Neural crest cell (in vitro differentiated cells): ENCODE measurements around the gene CDH12. TPM values are rescaled to one million over a fixed set of nuclear protein-coding genes. Genes with fewer than 3 reads are reported as not detected.

Source experiments
- DNase-seq: peaks from one replicate; pipeline ENCODE4 v3.0.0; 2021; ENCODE audit warnings: low read depth, mixed read lengths, low spot score
- H3K27ac Mint-ChIP-seq: one replicate; pipeline ENCODE4 v1.8.0; 2021; ENCODE audit warnings: mild to moderate bottlenecking, mixed read lengths; ENCODE audit not compliant: unreplicated experiment
- H3K27me3 Mint-ChIP-seq: 2 replicates; pipeline ENCODE4 v1.8.0; 2021; ENCODE audit warnings: low read depth, mild to moderate bottlenecking, mixed read lengths
- H3K36me3 Mint-ChIP-seq: 2 replicates; pipeline ENCODE4 v1.8.0; 2021; ENCODE audit warnings: low read depth, mild to moderate bottlenecking, mixed read lengths
- H3K4me1 Mint-ChIP-seq: 2 replicates; pipeline ENCODE4 v1.8.0; 2021; ENCODE audit warnings: mixed read lengths
- H3K4me3 Mint-ChIP-seq: one replicate; pipeline ENCODE4 v1.8.0; 2021; ENCODE audit warnings: mild to moderate bottlenecking, mixed read lengths
- H3K9me3 Mint-ChIP-seq: 2 replicates; pipeline ENCODE4 v1.8.0; 2021; ENCODE audit warnings: mixed read lengths
- CTCF ChIP-seq: fragments of 200-600 bp; sonication (generic); conservative IDR thresholded peaks from 2 replicates; pipeline ENCODE4 v1.5.0; 2021; ENCODE audit warnings: antibody characterized with exemption, mild to moderate bottlenecking
- total RNA-seq: library from RNA; stranded (reverse); gene quantifications from 2 replicates; pipeline ENCODE4 v1.2.1, GENCODE V29; 2021

CDH12 gene
- total RNA-seq, 1 donor from 2014 or later = 0.07 TPM

- Mint-ChIP-seq H3K4me3 (no peak overlapping the region), H3K36me3 (no peaks in the 10 kb centered on the region), H3K27me3 (peaks cover 3% of the 10 kb centered on the region), H3K4me1 (no peaks in the 10 kb centered on the region), H3K9me3 (no peaks in the 10 kb centered on the region), H3K27ac (no peak overlapping the region)
- no peak for TF ChIP-seq CTCF
- no peak for DNase-seq
These were observed 794.5 kb downstream of the CDH12 start for GRCh38 chr5:22058620-22059019.

GRCh38 chr5:22057012-22057411, 796.1 kb downstream of the CDH12 start:
- DNase-seq = no peak
- Mint-ChIP-seq H3K27ac (no peak overlapping the region), H3K27me3 (peaks cover 3% of the 10 kb centered on the region), H3K4me3 (no peak overlapping the region), H3K9me3 (no peaks in the 10 kb centered on the region), H3K36me3 (no peaks in the 10 kb centered on the region), H3K4me1 (peaks cover 4% of the 10 kb centered on the region)
- TF ChIP-seq CTCF = no peak

GRCh38 chr5:22056601-22057000, 796.5 kb downstream of the CDH12 start:
- TF ChIP-seq CTCF = no peak
- no peak overlapping the region for H3K27ac Mint-ChIP-seq
- H3K27me3 Mint-ChIP-seq = peaks cover 3% of the 10 kb centered on the region
- no peaks in the 10 kb centered on the region for H3K36me3 Mint-ChIP-seq
- H3K4me1 Mint-ChIP-seq = peaks cover 7% of the 10 kb centered on the region
- DNase-seq = no peak
- no peaks in the 10 kb centered on the region for H3K9me3 Mint-ChIP-seq
- no peak overlapping the region for H3K4me3 Mint-ChIP-seq

- peaks cover 9% of the 10 kb centered on the region for H3K27me3 Mint-ChIP-seq
- H3K27ac Mint-ChIP-seq = no peak overlapping the region
- no peak for TF ChIP-seq CTCF
- no peak for DNase-seq
- H3K4me1 Mint-ChIP-seq = peaks cover 8% of the 10 kb centered on the region
- H3K36me3 Mint-ChIP-seq = no peaks in the 10 kb centered on the region
- H3K9me3 Mint-ChIP-seq = no peaks in the 10 kb centered on the region
- no peak overlapping the region for H3K4me3 Mint-ChIP-seq
These were observed 799.9 kb downstream of the CDH12 start for GRCh38 chr5:22053195-22053594.

GRCh38 chr5:22051881-22052280, 801.3 kb downstream of the CDH12 start:
- no peak overlapping the region for H3K27ac Mint-ChIP-seq

More at GRCh38 chr5:22051881-22052280, 801.3 kb downstream of the CDH12 start:
- H3K4me1 Mint-ChIP-seq = peaks cover 8% of the 10 kb centered on the region
- DNase-seq = no peak
- H3K4me3 Mint-ChIP-seq = no peak overlapping the region
- H3K27me3 Mint-ChIP-seq = peaks cover 11% of the 10 kb centered on the region
- no peaks in the 10 kb centered on the region for H3K9me3 Mint-ChIP-seq
- H3K36me3 Mint-ChIP-seq = no peaks in the 10 kb centered on the region
- no peak for TF ChIP-seq CTCF
